Choroid plexus epithelial cell (primary cell): ENCODE measurements around the gene PPFIA3.

ENCODE experiments used
- DNase-seq: peaks from one replicate; pipeline ENCODE4 v3.0.0-alpha.2; 2010; ENCODE audit warnings: low read depth
- H3K4me3 ChIP-seq: 2 replicates; pipeline ENCODE4 v1.5.1; 2011; ENCODE audit warnings: low read depth, mild to moderate bottlenecking, control low read depth, low read length, moderate library complexity
- CTCF ChIP-seq: conservative IDR thresholded peaks from 2 replicates; pipeline ENCODE4 v1.5.1; 2011; ENCODE audit warnings: low read depth, mild to moderate bottlenecking, control low read depth, inconsistent platforms, low read length, moderate library complexity

PPFIA3 gene

DNA sequence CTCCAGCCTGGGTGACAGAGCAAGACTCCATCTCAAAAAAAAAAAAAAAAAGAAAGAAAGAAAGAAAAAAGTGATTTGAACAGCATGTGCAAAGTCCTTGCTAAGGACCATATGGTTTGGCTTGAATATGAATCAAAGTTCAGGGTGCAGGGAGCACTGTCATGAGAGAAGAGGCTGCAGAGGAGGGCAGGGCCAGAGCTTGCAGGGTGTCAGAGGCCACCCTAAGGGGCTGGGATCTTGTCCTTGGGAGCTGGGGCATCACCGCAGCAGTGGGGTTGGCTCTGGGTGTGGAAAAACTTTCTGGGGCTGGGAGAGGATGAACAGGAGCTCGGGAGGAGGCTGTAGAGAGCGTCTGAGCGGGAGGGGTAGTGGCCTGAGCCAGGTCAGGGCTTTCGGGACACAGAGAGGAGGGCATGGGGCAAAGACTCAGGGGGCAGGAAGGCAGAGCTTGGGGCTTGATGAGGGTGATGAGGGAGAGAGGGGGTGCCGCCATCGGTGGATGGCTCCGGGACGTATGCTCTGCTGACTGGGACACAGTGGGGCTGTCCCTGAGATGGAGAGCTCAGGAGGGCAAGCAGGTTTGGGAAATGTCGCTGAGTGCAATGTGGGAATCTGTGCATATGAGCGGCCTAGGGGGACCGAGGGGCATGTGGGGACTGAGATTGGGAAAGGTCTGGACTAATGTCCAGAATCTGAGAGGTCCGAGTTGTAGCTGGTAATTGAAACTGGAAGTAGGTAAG is 41.3 kb downstream of the PPFIA3 start:
- TF ChIP-seq CTCF: no peak
- DNase-seq: no peak

GRCh38 chr19:49161987-49162386 is 42.6 kb downstream of the PPFIA3 start:
- peak; percentile 36 for DNase-seq
- no peak for TF ChIP-seq CTCF

More for the DNA sequence above, 41.3 kb downstream of the PPFIA3 start:
- H3K4me3 ChIP-seq: no peak overlapping the region

DNA sequence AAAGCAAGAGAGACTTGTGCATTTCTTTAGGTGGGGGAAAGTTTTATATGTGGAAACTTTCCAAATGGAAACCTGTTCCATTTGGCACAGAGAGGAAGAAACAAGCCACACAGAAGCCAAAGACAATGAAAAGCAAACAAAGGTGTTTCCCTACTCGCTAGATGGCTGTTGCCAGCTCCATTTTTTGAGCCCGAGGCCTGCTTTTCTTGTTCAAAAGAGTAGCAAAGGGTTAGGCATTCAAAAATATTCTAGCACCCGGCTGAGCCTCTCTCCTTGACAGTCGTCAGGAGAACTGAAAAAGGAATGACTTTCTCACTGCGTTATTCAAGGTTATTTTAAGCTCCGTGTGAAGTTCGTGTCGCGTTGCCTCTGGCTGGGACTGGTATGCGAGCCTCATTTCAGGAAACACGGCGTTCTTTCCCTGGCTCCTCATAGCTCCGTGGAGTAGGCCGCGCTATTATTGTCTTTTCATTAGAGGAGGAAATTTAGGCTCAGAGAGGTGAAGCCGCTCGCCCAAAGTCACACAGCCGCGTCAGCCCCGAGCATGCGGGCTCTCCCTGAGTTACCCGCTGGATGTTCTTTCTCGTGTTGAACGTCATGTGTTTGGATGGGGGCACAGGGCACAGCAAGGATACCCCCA is 45.9 kb downstream of the PPFIA3 start:
- TF ChIP-seq CTCF: no peak
- DNase-seq: peak; percentile 32

More at GRCh38 chr19:49161987-49162386, 42.6 kb downstream of the PPFIA3 start:
- no peak overlapping the region for H3K4me3 ChIP-seq

GRCh38 chr19:49165865-49166301 is 46.5 kb downstream of the PPFIA3 start:
- no peak overlapping the region for H3K4me3 ChIP-seq
- TF ChIP-seq CTCF: peak; percentile 27
- no peak for DNase-seq

More for the DNA sequence above, 45.9 kb downstream of the PPFIA3 start:
- no peak overlapping the region for H3K4me3 ChIP-seq

DNA sequence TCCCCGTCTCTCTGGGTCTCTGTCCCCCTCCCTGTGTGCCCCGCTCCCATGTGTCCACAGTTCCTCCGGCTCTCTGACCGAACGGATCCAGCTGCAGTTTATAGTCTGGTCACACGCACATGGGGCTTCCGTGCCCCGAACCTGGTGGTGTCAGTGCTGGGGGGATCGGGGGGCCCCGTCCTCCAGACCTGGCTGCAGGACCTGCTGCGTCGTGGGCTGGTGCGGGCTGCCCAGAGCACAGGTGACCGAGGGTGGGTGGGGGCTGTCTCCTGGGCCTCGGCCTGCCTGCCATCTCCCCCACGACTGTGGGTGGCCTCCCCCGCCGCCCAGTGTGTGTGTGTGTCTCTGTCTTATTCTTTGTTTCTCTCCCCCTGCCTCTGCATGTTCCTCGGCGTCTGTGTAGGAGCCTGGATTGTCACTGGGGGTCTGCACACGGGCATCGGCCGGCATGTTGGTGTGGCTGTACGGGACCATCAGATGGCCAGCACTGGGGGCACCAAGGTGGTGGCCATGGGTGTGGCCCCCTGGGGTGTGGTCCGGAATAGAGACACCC is 48.6 kb downstream of the PPFIA3 start:
- H3K4me3 ChIP-seq: no peak overlapping the region
- DNase-seq: no peak
- no peak for TF ChIP-seq CTCF

DNA sequence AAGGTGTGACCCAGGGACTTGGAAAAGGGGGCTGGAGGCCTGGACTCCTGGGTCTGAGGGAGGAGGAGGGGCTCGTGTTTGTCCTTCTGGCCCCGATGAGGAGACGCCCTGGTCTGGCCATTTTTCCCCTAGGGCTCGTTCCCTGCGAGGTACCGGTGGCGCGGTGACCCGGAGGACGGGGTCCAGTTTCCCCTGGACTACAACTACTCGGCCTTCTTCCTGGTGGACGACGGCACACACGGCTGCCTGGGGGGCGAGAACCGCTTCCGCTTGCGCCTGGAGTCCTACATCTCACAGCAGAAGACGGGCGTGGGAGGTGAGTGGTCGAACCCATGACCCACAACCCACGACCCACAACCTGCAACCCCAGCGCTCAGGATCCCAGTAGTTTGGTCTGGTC is 49.1 kb downstream of the PPFIA3 start:
- no peak for TF ChIP-seq CTCF
- H3K4me3 ChIP-seq: no peak overlapping the region
- DNase-seq: no peak
